HG02642 (cell line): ENCODE data around the gene RTN4IP1.
"Not testable (repeated sequence)": the region's sequence is repeated elsewhere in the genome, so short reads cannot be mapped to it uniquely, and the experiment has no call there.

Experiments
- ATAC-seq: cut with Tn5 transposase; IDR thresholded peaks from one replicate; pipeline ENCODE4 v1.9.1; 2021; ENCODE audit warnings: mild to moderate bottlenecking; ENCODE audit not compliant: unreplicated experiment, poor library complexity

RTN4IP1 gene

GRCh38 chr6:106588937-106589336 is 40.4 kb downstream of the RTN4IP1 start:
- ATAC-seq, result not testable (repeated sequence)

- no peak for ATAC-seq
These were observed 42.4 kb downstream of the RTN4IP1 start for GRCh38 chr6:106586815-106587415.

- ATAC-seq, result no peak
These were observed 47.8 kb downstream of the RTN4IP1 start for GRCh38 chr6:106581468-106581867.

- ATAC-seq, result no peak
These were observed 50.0 kb downstream of the RTN4IP1 start for GRCh38 chr6:106579281-106579680.

GRCh38 chr6:106574741-106575458 is 54.4 kb downstream of the RTN4IP1 start:
- no peak for ATAC-seq

GRCh38 chr6:106572875-106573585 is 56.3 kb downstream of the RTN4IP1 start:
- ATAC-seq, result no peak

- ATAC-seq, result no peak
These were observed 56.9 kb downstream of the RTN4IP1 start for GRCh38 chr6:106572436-106572835.

GRCh38 chr6:106569428-106569827 is 59.9 kb downstream of the RTN4IP1 start:
- no peak for ATAC-seq

GRCh38 chr6:106568530-106568929 is 60.8 kb downstream of the RTN4IP1 start:
- no peak for ATAC-seq

GRCh38 chr6:106564476-106564875 is 64.8 kb downstream of the RTN4IP1 start:
- ATAC-seq, result no peak

GRCh38 chr6:106563614-106564013 is 65.7 kb downstream of the RTN4IP1 start:
- ATAC-seq, result no peak

- no peak for ATAC-seq
These were observed 67.5 kb downstream of the RTN4IP1 start for GRCh38 chr6:106561686-106562405.

- no peak for ATAC-seq
These were observed 68.2 kb downstream of the RTN4IP1 start for GRCh38 chr6:106560996-106561685.

GRCh38 chr6:106559659-106560058 is 69.6 kb downstream of the RTN4IP1 start:
- not testable (repeated sequence) for ATAC-seq

- no peak for ATAC-seq
These were observed 70.9 kb downstream of the RTN4IP1 start for GRCh38 chr6:106558364-106558763.

- no peak for ATAC-seq
These were observed 71.5 kb downstream of the RTN4IP1 start for GRCh38 chr6:106557837-106558236.

GRCh38 chr6:106556368-106556960 is 72.8 kb downstream of the RTN4IP1 start:
- ATAC-seq, result no peak

- ATAC-seq, result no peak
These were observed 73.5 kb downstream of the RTN4IP1 start for GRCh38 chr6:106555767-106556166.

GRCh38 chr6:106553440-106553839 is 75.9 kb downstream of the RTN4IP1 start:
- ATAC-seq, result no peak

GRCh38 chr6:106551155-106551554 is 78.1 kb downstream of the RTN4IP1 start:
- ATAC-seq, result no peak
